DND-41 (cell line): ENCODE data around the gene USP24.

Experiments used
- ATAC-seq: fragments of 200-7000 bp; cut with Tn5 transposase; 3 replicates; pipeline ENCODE4 v1.9.1; 2021; ENCODE audit warnings: low read depth; ENCODE audit not compliant: insufficient read depth
- DNase-seq: peaks from one replicate; pipeline ENCODE4 v3.0.0-alpha.2; 2020
- H2AFZ ChIP-seq: 2 replicates; pipeline ENCODE4 v1.6.0; 2012; ENCODE audit warnings: low read depth, low read length
- H3K27ac ChIP-seq: 2 replicates; pipeline ENCODE4 v1.5.1; 2012; ENCODE audit warnings: low read length, inconsistent platforms
- H3K27me3 ChIP-seq: fragments of 200-600 bp; sonication (generic); 2 replicates; pipeline ENCODE4 v1.6.0; 2012; ENCODE audit warnings: low read length, mild to moderate bottlenecking, inconsistent platforms; ENCODE audit not compliant: insufficient read depth, poor library complexity
- H3K36me3 ChIP-seq: 2 replicates; pipeline ENCODE4 v1.5.1; 2012; ENCODE audit warnings: low read length, inconsistent platforms; ENCODE audit not compliant: insufficient read depth
- H3K4me1 ChIP-seq: 2 replicates; pipeline ENCODE4 v1.5.1; 2012; ENCODE audit warnings: mild to moderate bottlenecking, low read length; ENCODE audit not compliant: insufficient read depth
- H3K4me2 ChIP-seq: 2 replicates; pipeline ENCODE4 v1.6.0; 2012; ENCODE audit warnings: mild to moderate bottlenecking, moderate library complexity, low read length, inconsistent platforms; ENCODE audit not compliant: insufficient read depth
- H3K4me3 ChIP-seq, 2 experiments: fragments of 200-600 bp in 1 of 2; shearing (Covaris generic) in 1 of 2; 2 replicates each; pipeline ENCODE4 v1.5.1; 2012 to 2016; ENCODE audit warnings: inconsistent platforms in 2 of 2, low read length in 2 of 2, mild to moderate bottlenecking in 2 of 2, low read depth in 1 of 2, moderate library complexity in 1 of 2
- H3K79me2 ChIP-seq: 2 replicates; pipeline ENCODE4 v1.6.0; 2012; ENCODE audit warnings: low read length, inconsistent platforms; ENCODE audit not compliant: insufficient read depth
- H3K9ac ChIP-seq: 2 replicates; pipeline ENCODE4 v1.6.0; 2012; ENCODE audit warnings: low read depth, mild to moderate bottlenecking, inconsistent platforms, low read length, moderate library complexity
- H3K9me3 ChIP-seq: 2 replicates; pipeline ENCODE4 v1.5.1; 2012; ENCODE audit warnings: low read length, moderate library complexity, mild to moderate bottlenecking, inconsistent platforms; ENCODE audit not compliant: insufficient read depth, severe bottlenecking
- H4K20me1 ChIP-seq: 2 replicates; pipeline ENCODE4 v1.6.0; 2012; ENCODE audit warnings: low read length; ENCODE audit not compliant: insufficient read depth
- EZH2 ChIP-seq: IDR thresholded peaks from 3 replicates; pipeline ENCODE4 v1.6.1; 2012; ENCODE audit warnings: borderline replicate concordance, low read depth, mild to moderate bottlenecking, moderate library complexity, low read length, inconsistent platforms; ENCODE audit not compliant: severe bottlenecking
- TF ChIP-seq, protein P1 (sequence below): IDR thresholded peaks from 2 replicates; pipeline ENCODE4 v1.5.1; 2012; ENCODE audit warnings: borderline replicate concordance, low read length, moderate library complexity, mild to moderate bottlenecking; ENCODE audit not compliant: poor library complexity, severe bottlenecking; ENCODE audit errors: extremely low read depth

The USP24 gene

DNA sequence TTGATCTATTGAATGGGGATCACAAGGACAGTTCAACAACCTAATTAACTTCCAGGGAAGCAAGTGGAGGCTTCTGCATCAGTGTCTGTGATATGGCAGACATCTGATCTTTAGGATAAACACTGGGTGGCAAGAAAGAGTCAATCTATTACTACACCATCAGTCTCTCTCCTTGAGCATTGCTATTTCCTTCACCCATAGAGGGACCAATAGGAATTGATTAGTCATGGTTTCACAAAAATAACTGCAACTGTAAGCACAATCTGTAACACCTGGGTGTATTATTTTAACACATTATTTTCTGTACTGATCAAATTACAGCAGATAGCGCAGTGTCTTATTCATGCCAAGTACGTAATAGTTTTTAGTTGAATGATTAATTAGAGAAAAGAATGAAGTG, 50.3 kb downstream of the USP24 start:
- Histone ChIP-seq H4K20me1 (peaks cover 3% of the 10 kb centered on the region; the same call in 1 of the 2 replicates), H3K27me3 (no peaks in the 10 kb centered on the region), H3K27ac (no peak overlapping the region), H3K79me2 (no peaks in the 10 kb centered on the region), H3K9ac (no peak overlapping the region), H3K4me1 (no peaks in the 10 kb centered on the region), H3K9me3 (no peaks in the 10 kb centered on the region), H3K4me2 (no peak overlapping the region), H3K36me3 (peaks cover 76% of the 10 kb centered on the region), H2AFZ (no peak overlapping the region), H3K4me3 (no peak overlapping the region)
- no peak for TF ChIP-seq EZH2
- TF ChIP-seq, protein P1, sequence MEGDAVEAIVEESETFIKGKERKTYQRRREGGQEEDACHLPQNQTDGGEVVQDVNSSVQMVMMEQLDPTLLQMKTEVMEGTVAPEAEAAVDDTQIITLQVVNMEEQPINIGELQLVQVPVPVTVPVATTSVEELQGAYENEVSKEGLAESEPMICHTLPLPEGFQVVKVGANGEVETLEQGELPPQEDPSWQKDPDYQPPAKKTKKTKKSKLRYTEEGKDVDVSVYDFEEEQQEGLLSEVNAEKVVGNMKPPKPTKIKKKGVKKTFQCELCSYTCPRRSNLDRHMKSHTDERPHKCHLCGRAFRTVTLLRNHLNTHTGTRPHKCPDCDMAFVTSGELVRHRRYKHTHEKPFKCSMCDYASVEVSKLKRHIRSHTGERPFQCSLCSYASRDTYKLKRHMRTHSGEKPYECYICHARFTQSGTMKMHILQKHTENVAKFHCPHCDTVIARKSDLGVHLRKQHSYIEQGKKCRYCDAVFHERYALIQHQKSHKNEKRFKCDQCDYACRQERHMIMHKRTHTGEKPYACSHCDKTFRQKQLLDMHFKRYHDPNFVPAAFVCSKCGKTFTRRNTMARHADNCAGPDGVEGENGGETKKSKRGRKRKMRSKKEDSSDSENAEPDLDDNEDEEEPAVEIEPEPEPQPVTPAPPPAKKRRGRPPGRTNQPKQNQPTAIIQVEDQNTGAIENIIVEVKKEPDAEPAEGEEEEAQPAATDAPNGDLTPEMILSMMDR = no peak
- DNase-seq (no peak), ATAC-seq (no peak)

DNA sequence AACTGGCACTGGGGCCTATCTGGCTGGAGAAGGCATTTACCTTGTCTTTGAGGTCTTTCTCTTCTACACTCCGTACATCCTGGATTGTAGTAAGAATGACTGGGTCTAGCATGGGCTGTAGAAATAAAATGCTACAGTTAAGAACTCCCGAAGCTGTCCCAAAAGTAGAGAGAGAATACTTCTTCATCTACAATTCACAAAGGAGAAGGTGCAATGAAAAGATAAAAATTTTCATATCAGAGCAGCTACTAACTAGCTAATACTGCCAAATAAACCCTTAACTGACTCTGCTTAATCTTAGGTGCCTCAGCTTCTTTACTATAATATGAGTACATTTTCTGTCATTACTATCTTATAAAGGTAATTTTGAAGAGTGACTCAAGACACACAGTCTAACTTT, 55.6 kb downstream of the USP24 start:
- H3K36me3 ChIP-seq = peaks cover 80% of the 10 kb centered on the region
- H3K4me2 ChIP-seq = no peak overlapping the region
- H3K9me3 ChIP-seq = no peaks in the 10 kb centered on the region
- H3K4me1 ChIP-seq = no peaks in the 10 kb centered on the region
- no peaks in the 10 kb centered on the region for H3K79me2 ChIP-seq
- H3K27ac ChIP-seq = no peak overlapping the region
- no peaks in the 10 kb centered on the region for H4K20me1 ChIP-seq
- no peak for DNase-seq
- no peak overlapping the region for H2AFZ ChIP-seq
- no peak overlapping the region for H3K4me3 ChIP-seq
- TF ChIP-seq, protein P1 = no peak
- TF ChIP-seq EZH2 = no peak
- ATAC-seq = no peak
- no peaks in the 10 kb centered on the region for H3K27me3 ChIP-seq
- no peak overlapping the region for H3K9ac ChIP-seq

DNA sequence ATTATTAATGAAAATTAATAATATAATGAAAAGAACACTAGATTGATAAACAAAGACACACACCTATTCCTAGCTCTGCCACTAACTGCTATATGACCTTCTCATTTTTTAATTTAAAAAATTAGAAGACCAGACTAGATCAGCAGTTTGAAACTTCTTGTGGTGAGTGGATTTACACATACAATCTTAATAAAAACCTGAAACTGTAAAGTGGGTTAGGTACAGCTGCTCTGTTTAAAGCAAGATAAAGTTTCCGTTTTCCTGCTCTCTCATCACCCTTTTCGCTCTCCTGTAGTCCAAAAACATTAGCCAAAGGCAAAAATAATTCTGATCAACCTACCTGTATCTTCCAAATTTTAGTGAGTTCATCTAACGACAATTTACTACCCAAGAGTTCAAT, 58.6 kb downstream of the USP24 start:
- H3K9me3 ChIP-seq = no peaks in the 10 kb centered on the region
- ATAC-seq = no peak
- H3K79me2 ChIP-seq = no peaks in the 10 kb centered on the region
- H3K4me3 ChIP-seq = no peak overlapping the region
- peaks cover 91% of the 10 kb centered on the region for H3K36me3 ChIP-seq
- no peaks in the 10 kb centered on the region for H3K27me3 ChIP-seq
- no peak overlapping the region for H3K9ac ChIP-seq
- no peak for DNase-seq
- no peaks in the 10 kb centered on the region for H4K20me1 ChIP-seq
- TF ChIP-seq, protein P1 = no peak
- TF ChIP-seq EZH2 = no peak
- H3K4me1 ChIP-seq = no peaks in the 10 kb centered on the region
- H3K27ac ChIP-seq = no peak overlapping the region
- H2AFZ ChIP-seq = no peak overlapping the region
- no peak overlapping the region for H3K4me2 ChIP-seq

DNA sequence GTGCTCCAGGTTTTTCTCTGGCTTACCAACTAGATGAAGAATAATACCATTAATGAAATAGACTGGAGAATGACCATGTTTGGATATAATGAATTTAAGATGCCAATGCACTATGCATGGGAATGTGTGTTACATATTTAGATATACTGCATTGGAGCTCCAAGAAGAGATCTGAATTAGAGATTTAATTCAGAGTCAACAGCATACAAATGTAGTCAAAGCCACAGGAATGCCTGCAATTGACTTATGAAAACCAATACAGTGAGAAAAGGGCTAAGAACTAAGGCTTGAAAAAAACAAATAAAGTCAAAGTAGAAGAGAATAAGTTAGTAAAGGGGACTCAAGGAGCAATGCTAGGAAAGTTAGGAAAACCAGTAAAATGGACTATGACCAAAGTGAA, 59.1 kb downstream of the USP24 start:
- Histone ChIP-seq H3K36me3 (peaks cover 89% of the 10 kb centered on the region), H3K9me3 (no peaks in the 10 kb centered on the region), H3K4me1 (no peaks in the 10 kb centered on the region), H3K4me2 (no peak overlapping the region), H3K79me2 (no peaks in the 10 kb centered on the region), H3K9ac (no peak overlapping the region), H2AFZ (no peak overlapping the region), H4K20me1 (no peaks in the 10 kb centered on the region), H3K27ac (no peak overlapping the region), H3K4me3 (no peak overlapping the region), H3K27me3 (no peaks in the 10 kb centered on the region)
- TF ChIP-seq, protein P1 = no peak
- no peak for TF ChIP-seq EZH2
- no peak for DNase-seq
- no peak for ATAC-seq
